Measurements from ENCODE around the gene SCUBE1. TPM values are rescaled to one million over a fixed set of nuclear protein-coding genes. Genes with fewer than 3 reads are reported as not detected.

Gene SCUBE1
- total and polyA plus RNA-seq, 10 of the 15 experiments (the other 5 are each of a cell fraction or from before 2014, with no cell fraction given) = not detected

- in situ Hi-C loops (cut with MboI) (no loop called here), intact Hi-C loops (cut with micrococcal nuclease; ENCODE audit: unreplicated experiment) (no loop called here)
- CTCF ChIA-PET = interaction anchor here (1.0 to 2.6 kb wide), 3 partner anchors 23 to 98 kb away, joined by 3 to 7 read pairs (median 7); no protein-coding TSS in a partner anchor
- DNase-seq (ENCODE audit: low read depth, low spot score) (no peak), ATAC-seq (no peak), FAIRE-seq (no peak)
- no TSS peak for BruUV-seq (replicated peaks)
- TF ChIP-seq NBN (IDR thresholded peaks at IDR 0.05) (no peak), YY1 (IDR thresholded peaks at IDR 0.05; ENCODE audit: low read depth, low read length) (no peak), NR2F1 (conservative IDR thresholded peaks at IDR 0.05) (no peak), NR2C2 (IDR thresholded peaks at IDR 0.05; ENCODE audit: borderline replicate concordance, control insufficient read depth, insufficient read length, low read depth) (no peak), MYB (IDR thresholded peaks at IDR 0.05; ENCODE audit: borderline replicate concordance, low read depth, low read length) (no peak), USF2 (IDR thresholded peaks at IDR 0.05; ENCODE audit: borderline replicate concordance, low read depth, low read length) (no peak), TAF1 (IDR thresholded peaks at IDR 0.05; ENCODE audit: borderline replicate concordance, low read depth, low read length) (no peak), CREM (IDR thresholded peaks at IDR 0.05; ENCODE audit: low read depth) (no peak), SUPT20H (IDR thresholded peaks at IDR 0.05; ENCODE audit: borderline replicate concordance, control insufficient read depth, low read depth, low read length) (no peak), CHD1 (IDR thresholded peaks at IDR 0.05; ENCODE audit: low read depth, low read length) (no peak)
- TF ChIP-seq, protein P1, sequence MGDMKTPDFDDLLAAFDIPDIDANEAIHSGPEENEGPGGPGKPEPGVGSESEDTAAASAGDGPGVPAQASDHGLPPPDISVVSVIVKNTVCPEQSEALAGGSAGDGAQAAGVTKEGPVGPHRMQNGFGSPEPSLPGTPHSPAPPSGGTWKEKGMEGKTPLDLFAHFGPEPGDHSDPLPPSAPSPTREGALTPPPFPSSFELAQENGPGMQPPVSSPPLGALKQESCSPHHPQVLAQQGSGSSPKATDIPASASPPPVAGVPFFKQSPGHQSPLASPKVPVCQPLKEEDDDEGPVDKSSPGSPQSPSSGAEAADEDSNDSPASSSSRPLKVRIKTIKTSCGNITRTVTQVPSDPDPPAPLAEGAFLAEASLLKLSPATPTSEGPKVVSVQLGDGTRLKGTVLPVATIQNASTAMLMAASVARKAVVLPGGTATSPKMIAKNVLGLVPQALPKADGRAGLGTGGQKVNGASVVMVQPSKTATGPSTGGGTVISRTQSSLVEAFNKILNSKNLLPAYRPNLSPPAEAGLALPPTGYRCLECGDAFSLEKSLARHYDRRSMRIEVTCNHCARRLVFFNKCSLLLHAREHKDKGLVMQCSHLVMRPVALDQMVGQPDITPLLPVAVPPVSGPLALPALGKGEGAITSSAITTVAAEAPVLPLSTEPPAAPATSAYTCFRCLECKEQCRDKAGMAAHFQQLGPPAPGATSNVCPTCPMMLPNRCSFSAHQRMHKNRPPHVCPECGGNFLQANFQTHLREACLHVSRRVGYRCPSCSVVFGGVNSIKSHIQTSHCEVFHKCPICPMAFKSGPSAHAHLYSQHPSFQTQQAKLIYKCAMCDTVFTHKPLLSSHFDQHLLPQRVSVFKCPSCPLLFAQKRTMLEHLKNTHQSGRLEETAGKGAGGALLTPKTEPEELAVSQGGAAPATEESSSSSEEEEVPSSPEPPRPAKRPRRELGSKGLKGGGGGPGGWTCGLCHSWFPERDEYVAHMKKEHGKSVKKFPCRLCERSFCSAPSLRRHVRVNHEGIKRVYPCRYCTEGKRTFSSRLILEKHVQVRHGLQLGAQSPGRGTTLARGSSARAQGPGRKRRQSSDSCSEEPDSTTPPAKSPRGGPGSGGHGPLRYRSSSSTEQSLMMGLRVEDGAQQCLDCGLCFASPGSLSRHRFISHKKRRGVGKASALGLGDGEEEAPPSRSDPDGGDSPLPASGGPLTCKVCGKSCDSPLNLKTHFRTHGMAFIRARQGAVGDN (IDR thresholded peaks at IDR 0.05) = no peak
- no peak overlapping the region for H3K4me3 ChIP-seq
- no peak overlapping the region for H3K4me2 ChIP-seq (ENCODE audit: control insufficient read depth, insufficient read depth)
- WGBS (ENCODE audit: insufficient coverage, insufficient replicate concordance, low lambda C conversion rate, missing lambda C conversion rate) = 13% methylated on average over 10 of the region's 10 CpGs
- RAD21 ChIA-PET (ENCODE audit: unreplicated experiment) = interaction anchor here (1.1 kb wide), 1 partner anchor 99 kb away, joined by 3 read pairs; no protein-coding TSS in a partner anchor
- no peak overlapping the region for H2AFZ ChIP-seq (ENCODE audit: control insufficient read depth, low read depth, low read length)
- no peaks in the 10 kb centered on the region for H4K20me1 ChIP-seq (ENCODE audit: control insufficient read depth, insufficient read depth)
- H3K27ac ChIP-seq (ENCODE audit: control insufficient read depth, insufficient read depth) = no peak overlapping the region
- no peaks in the 10 kb centered on the region for H3K9me3 ChIP-seq (replicated peaks; ENCODE audit: control insufficient read depth, insufficient read depth, low read length)
- SMC1A ChIA-PET (ENCODE audit: uncharacterized antibody, unreplicated experiment) = interaction anchor here (0.8 kb wide), 1 partner anchor 17 kb away, joined by 3 read pairs; no protein-coding TSS in a partner anchor
- peaks cover 0 to 4% of the 10 kb centered on the region in 2 experiments; a peak in 3 of 4 replicates for H3K27me3 ChIP-seq (replicated peaks in 1 of 2; ENCODE audit: control insufficient read depth in 2 of 2, insufficient read depth in 2 of 2, low read length in 1 of 2)
- H3K36me3 ChIP-seq (ENCODE audit: control insufficient read depth in 2 of 2, insufficient read depth in 2 of 2, low read length in 1 of 2) = no peaks in the 10 kb centered on the region
- H3K79me2 ChIP-seq (ENCODE audit: control insufficient read depth, insufficient read depth, low read length) = no peaks in the 10 kb centered on the region
- POLR2A ChIA-PET = no interaction called here
- H3K9ac ChIP-seq (ENCODE audit: control insufficient read depth, insufficient read depth, low read length) = no peak overlapping the region
- no peaks in the 10 kb centered on the region; the same call in 1 of the 2 replicates for H3K4me1 ChIP-seq (ENCODE audit: control insufficient read depth, insufficient read depth, low read length)
These were observed 95.5 kb downstream of the SCUBE1 start for GRCh38 chr22:43247546-43248260.

All from GM12878 (cell line).